ENCODE data around the gene GIPC1.

The GIPC1 gene

GRCh38 chr19:14519860-14520407 is 24.0 kb upstream of the GIPC1 start:
- peak overlapping the region in 1 of 2 donors; percentile 99 for H3K27ac ChIP-seq
- H3K27me3 ChIP-seq, result no peaks in the 10 kb centered on the region
- DNase-seq, result no peak
- H3K36me3 ChIP-seq, result peaks cover 16 to 22% (median 19%) of the 10 kb centered on the region in 3 donors
- no peak overlapping the region for H3K4me3 ChIP-seq
- no peaks in the 10 kb centered on the region for H3K9me3 ChIP-seq
- intact Hi-C loops (cut with DNase I; ENCODE audit: low total_unique reads), result no loop called here
- TF ChIP-seq, protein P1, sequence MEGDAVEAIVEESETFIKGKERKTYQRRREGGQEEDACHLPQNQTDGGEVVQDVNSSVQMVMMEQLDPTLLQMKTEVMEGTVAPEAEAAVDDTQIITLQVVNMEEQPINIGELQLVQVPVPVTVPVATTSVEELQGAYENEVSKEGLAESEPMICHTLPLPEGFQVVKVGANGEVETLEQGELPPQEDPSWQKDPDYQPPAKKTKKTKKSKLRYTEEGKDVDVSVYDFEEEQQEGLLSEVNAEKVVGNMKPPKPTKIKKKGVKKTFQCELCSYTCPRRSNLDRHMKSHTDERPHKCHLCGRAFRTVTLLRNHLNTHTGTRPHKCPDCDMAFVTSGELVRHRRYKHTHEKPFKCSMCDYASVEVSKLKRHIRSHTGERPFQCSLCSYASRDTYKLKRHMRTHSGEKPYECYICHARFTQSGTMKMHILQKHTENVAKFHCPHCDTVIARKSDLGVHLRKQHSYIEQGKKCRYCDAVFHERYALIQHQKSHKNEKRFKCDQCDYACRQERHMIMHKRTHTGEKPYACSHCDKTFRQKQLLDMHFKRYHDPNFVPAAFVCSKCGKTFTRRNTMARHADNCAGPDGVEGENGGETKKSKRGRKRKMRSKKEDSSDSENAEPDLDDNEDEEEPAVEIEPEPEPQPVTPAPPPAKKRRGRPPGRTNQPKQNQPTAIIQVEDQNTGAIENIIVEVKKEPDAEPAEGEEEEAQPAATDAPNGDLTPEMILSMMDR (IDR thresholded peaks at IDR 0.05), result no peak
- peaks cover 0 to 29% (median 24%) of the 10 kb centered on the region in 4 donors for H3K4me1 ChIP-seq

- no peak for DNase-seq
- intact Hi-C loops (cut with DNase I; ENCODE audit: low total_unique reads), result no loop called here
- Histone ChIP-seq H3K4me1 (peaks cover 0 to 35% (median 27%) of the 10 kb centered on the region in 4 donors), H3K27me3 (no peaks in the 10 kb centered on the region), H3K36me3 (peaks cover 22 to 28% (median 25%) of the 10 kb centered on the region in 3 donors), H3K9me3 (no peaks in the 10 kb centered on the region), H3K27ac (peak overlapping the region; percentile 98 to 99), H3K4me3 (no peak overlapping the region)
- TF ChIP-seq, protein P1 (IDR thresholded peaks at IDR 0.05), result no peak
Observed at GRCh38 chr19:14519245-14519859, 23.4 kb upstream of the GIPC1 start.

DNA sequence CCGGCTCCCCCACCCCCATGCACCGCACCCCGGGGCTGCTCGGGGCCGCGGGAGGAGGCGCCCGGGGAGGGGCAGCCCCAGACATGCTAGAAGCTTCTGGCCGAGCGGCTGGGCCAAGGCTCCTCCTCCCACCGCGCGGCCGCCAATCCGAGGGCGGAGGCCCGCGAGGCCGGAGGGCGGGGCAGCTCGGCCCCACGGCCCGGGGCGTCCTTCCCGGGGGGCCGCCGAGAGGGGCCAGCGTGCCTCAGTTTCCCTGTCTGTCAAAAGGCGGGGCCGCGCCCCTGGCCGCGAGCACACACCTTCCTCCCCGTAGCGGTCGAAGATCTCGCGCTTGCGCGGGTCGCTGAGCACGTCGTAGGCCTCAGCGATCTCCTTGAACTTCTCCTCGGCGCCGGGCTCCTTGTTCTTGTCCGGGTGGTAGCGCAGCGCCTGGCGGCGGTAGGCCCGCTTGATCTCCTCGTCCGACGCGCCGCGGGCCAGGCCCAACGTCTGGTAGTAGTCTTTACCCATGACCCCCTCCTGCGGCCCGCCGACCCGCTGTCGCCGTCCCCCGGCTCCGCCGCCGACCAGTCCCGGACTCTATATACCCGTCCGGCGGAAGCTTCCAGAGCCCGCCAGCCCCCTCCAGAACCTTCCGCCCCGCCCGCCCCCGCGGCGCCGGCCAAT is 22.0 kb upstream of the GIPC1 start, which contains the start of gene DNAJB1:
Gene DNAJB1 (minus strand): TSS at position 558 of the 666 bp plus-strand sequence. CDS start 48 bp downstream, at position 510.
- DNase-seq, result peak; percentile 80 to 93
- TF ChIP-seq, protein P1 (IDR thresholded peaks at IDR 0.05), result no peak
- H3K4me3 ChIP-seq, result peak within 1 kb of the TSS; percentile 90 to 92
- H3K27ac ChIP-seq, result peak within 1 kb of the TSS; percentile 98 to 99
- no peaks in the 10 kb centered on the region for H3K27me3 ChIP-seq
- H3K36me3 ChIP-seq, result peaks cover 25 to 40% (median 38%) of the 10 kb centered on the region in 3 donors
- peaks cover 0 to 39% (median 28%) of the 10 kb centered on the region in 4 donors for H3K4me1 ChIP-seq
- intact Hi-C loops (cut with DNase I; ENCODE audit: low total_unique reads), result no loop called here
- no peaks in the 10 kb centered on the region for H3K9me3 ChIP-seq

DNA sequence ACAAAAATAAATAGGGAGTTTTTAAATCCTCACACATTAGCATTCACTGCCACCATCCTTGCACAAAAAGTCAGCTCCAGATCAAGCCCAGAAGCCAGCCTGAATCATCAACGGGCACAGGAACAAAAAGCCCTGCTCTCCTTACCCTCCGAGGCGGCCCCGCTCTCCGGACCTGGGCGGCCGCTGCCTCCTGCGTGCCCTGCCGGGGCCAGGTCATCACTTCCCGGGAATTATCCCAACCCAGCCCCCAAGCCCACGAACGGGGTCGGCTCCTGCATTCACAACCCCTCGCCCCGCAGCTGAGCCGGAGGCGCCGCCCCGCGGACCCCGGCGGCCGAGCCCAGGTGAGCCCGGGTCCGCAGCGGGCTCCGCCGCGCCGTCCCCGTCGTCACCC is 21.5 kb upstream of the GIPC1 start:
- intact Hi-C loops (cut with DNase I; ENCODE audit: low total_unique reads), result no loop called here
- TF ChIP-seq, protein P1 (IDR thresholded peaks at IDR 0.05), result no peak
- peaks cover 25 to 43% (median 38%) of the 10 kb centered on the region in 3 donors for H3K36me3 ChIP-seq
- H3K27me3 ChIP-seq, result no peaks in the 10 kb centered on the region
- DNase-seq, result no peak
- peak overlapping the region; percentile 98 to 99 for H3K27ac ChIP-seq
- peak overlapping the region; percentile 90 to 92 for H3K4me3 ChIP-seq
- H3K4me1 ChIP-seq, result peaks cover 0 to 39% (median 28%) of the 10 kb centered on the region in 4 donors
- no peaks in the 10 kb centered on the region for H3K9me3 ChIP-seq

GRCh38 chr19:14516746-14517438 is 21.0 kb upstream of the GIPC1 start:
- Histone ChIP-seq H3K4me1 (peaks cover 0 to 39% (median 28%) of the 10 kb centered on the region in 4 donors), H3K9me3 (no peaks in the 10 kb centered on the region), H3K4me3 (peak overlapping the region; percentile 90 to 92), H3K27ac (peak overlapping the region; percentile 98 to 99), H3K27me3 (no peaks in the 10 kb centered on the region), H3K36me3 (peaks cover 25 to 43% (median 38%) of the 10 kb centered on the region in 3 donors)
- TF ChIP-seq, protein P1 (IDR thresholded peaks at IDR 0.05), result no peak
- intact Hi-C loops (cut with DNase I; ENCODE audit: low total_unique reads), result no loop called here
- no peak for DNase-seq
